ENCODE data around the gene EAPP.

The EAPP gene

DNA sequence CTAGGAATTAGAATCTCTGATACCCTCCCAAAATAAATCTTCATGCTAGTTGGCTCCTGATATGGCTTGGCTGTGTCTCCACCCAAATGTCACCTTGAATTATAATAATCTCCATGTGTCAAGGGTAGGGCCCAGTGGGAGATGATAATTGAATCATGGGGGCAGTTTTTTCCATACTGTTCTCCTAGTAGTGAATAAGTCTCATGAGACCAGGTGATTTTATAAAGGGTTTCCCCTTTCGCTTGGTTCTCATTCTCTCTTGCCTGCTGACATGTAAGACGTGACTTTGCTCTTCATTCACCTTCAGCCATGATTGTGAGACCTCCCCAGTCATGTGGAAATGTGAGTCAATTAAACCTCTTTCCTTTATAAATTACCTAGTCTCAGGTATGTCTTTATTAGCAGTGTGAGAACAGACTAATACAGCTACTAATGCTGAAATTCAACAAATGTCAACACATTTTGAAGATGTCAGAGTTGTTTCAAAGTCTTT, 65.3 kb downstream of the EAPP start:
- no peak overlapping the region for H3K27ac Mint-ChIP-seq
- no peaks in the 10 kb centered on the region for H3K9me3 Mint-ChIP-seq
- no peaks in the 10 kb centered on the region for H3K36me3 Mint-ChIP-seq
- H3K4me1 Mint-ChIP-seq: no peaks in the 10 kb centered on the region
- no peak overlapping the region for H3K4me3 Mint-ChIP-seq
- no peaks in the 10 kb centered on the region for H3K27me3 Mint-ChIP-seq

DNA sequence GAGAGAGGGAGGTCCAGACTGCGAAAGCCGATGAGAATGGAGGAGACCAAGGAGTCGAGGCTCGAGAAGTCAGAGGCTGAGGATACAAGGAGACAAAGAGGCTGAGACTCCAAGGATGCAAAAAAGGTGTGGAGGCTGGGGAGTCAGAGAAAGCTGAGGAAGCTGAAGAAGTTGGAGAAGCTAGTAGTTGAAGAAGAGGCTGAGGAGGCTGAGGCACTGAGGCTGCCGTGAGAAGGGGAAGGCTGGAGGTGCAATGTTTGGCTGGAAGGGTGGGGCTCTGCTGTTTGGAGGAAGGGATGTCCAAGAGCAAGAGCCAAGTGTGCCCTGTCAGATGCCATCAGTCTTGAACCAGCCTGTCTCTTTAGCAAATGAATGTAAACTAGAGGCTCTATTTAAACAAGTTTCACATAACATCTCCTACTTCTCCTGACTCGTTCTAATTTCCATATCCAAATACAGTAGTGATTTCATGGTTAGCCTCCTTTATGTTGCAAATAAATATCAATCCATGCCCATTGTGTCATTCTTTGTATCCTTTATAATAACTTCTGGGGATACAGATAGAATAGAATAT, 66.7 kb downstream of the EAPP start:
- no peak overlapping the region for H3K27ac Mint-ChIP-seq
- no peaks in the 10 kb centered on the region for H3K27me3 Mint-ChIP-seq
- no peaks in the 10 kb centered on the region for H3K4me1 Mint-ChIP-seq
- no peaks in the 10 kb centered on the region for H3K36me3 Mint-ChIP-seq
- no peak overlapping the region for H3K4me3 Mint-ChIP-seq
- no peaks in the 10 kb centered on the region for H3K9me3 Mint-ChIP-seq

DNA sequence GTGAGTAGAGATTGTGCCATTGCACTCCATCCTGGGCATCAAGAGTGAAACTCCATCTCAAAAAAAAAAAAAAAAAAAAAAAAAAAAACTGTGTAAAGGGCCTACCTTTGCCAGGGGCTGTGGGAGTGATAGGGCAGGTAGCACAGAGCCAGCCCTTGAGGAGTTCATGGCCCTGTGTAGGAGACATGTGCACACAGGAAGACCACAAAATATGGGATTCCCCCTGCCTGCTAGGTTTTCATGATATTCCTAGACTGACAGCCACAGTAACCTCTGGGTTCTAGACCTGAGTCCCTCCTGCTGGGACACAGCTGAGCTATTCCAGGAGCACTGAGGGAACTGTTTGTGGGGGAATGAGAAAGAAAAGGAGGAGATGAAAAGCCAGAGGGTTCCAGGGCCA, 69.2 kb downstream of the EAPP start:
- no peaks in the 10 kb centered on the region for H3K36me3 Mint-ChIP-seq
- H3K4me3 Mint-ChIP-seq: no peak overlapping the region
- H3K9me3 Mint-ChIP-seq: no peaks in the 10 kb centered on the region
- H3K27ac Mint-ChIP-seq: no peak overlapping the region
- no peaks in the 10 kb centered on the region for H3K4me1 Mint-ChIP-seq
- no peaks in the 10 kb centered on the region for H3K27me3 Mint-ChIP-seq

DNA sequence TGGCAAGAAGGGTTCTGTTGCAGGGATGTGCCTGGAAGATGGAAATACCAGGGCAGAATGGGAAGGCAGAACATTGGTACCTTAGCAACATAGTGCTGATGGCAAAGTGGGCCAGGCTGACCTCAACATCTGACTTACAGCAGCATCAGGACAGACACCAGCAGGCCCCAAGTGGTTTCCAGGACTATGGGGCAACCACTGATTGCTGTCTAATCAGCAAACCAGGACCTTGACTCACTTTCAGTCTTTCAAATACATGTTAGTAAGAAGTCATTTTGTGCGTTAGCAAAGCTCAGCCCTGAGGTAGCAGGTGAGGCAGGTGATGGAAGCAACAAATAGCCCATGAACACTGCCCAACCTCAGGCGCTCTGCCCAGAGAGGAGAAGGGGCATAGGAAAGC, 72.8 kb downstream of the EAPP start:
- H3K4me3 Mint-ChIP-seq: no peak overlapping the region
- H3K27ac Mint-ChIP-seq: no peak overlapping the region
- H3K27me3 Mint-ChIP-seq: no peaks in the 10 kb centered on the region
- no peaks in the 10 kb centered on the region for H3K9me3 Mint-ChIP-seq
- no peaks in the 10 kb centered on the region for H3K4me1 Mint-ChIP-seq
- H3K36me3 Mint-ChIP-seq: no peaks in the 10 kb centered on the region

Measured in activated naive CD4-positive, alpha-beta T cell treated with anti-CD3 and anti-CD28 coated beads, Interleukin-2, amount 50 U/mL, for 24 hours (primary cell).